Renal pelvis (tissue), 4 donors: ENCODE data around the gene RIMBP2. TPM values are rescaled to one million over a fixed set of nuclear protein-coding genes. Genes with fewer than 3 reads are reported as not detected.

Experiments
- DNase-seq: peaks from one replicate; pipeline ENCODE4 v3.0.0-alpha.2; 2013
- polyA plus RNA-seq, 3 donors: library from polyadenylated mRNA; unstranded; fragments of 120-200 nt; gene quantifications; one replicate each; pipeline ENCODE4 v1.2.1, GENCODE V29; 2013; ENCODE audit not compliant: insufficient read length in 3 of 3

Gene RIMBP2
- polyA plus RNA-seq, 3 donors, result 16.2 to 24.9 (median 23.9) TPM

DNA sequence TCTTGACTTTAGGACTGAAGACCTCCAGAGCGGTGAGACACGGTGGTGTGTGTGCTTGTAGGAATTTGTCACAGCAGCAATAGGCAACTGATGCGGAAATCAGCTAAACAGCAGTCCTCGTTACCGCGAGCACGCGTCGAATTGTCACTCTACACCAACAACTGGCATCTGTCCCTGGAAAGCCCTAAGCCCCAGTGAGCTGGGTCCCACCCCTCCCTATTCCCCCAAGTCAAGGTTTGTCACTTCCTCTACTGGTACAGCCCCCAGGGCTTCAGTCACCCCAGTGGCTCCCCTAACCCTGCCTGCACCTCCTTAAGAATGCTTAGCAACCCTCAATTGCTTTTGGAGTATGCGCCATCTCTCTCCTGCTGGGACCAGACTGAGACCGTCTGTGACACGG, 204.8 kb downstream of the RIMBP2 start:
- no peak for DNase-seq

DNA sequence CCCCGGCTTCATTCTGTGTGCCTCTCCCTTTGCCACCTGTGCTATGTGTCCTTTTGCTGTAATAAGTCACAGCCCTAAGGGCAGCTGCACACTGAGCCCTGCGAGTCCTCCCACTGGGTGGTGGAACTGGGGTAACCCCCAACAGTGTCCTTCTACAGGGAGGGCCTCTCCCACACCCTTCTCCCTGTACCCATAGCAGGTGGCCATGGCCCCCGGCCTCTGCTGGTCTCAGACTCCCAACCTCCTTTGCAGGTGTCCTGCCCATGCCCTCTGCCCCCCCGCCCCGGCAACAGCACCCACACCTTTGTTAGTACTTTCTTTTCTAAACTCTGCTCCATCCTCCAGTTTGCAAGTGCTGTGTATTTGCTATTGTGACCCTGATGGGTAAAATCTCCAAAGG, 206.6 kb downstream of the RIMBP2 start:
- no peak for DNase-seq

DNA sequence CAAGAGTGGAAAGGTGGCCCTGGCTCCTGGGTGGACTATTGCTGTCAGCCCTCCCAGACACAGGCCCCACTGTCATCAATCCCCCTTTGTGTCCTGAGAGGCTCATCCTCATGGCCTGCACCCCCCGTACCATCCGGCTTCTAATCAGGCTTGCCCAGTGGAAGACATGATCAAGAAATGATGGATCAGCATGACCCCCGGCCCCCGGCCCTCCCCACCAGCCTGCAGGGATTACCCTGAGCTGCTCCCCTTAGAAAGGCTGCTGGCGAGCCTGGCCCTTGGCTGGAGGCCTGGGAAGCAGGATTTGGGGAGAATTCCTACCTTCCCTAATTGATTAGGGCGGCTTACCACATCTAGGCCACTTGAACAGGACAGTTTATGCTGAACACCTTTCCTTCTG, 207.3 kb downstream of the RIMBP2 start:
- DNase-seq, result no peak

- DNase-seq, result no peak
These were observed 207.8 kb downstream of the RIMBP2 start for GRCh38 chr12:130508318-130508717.

- no peak for DNase-seq
These were observed 209.3 kb downstream of the RIMBP2 start for GRCh38 chr12:130506844-130507243.

GRCh38 chr12:130504840-130505175, 211.3 kb downstream of the RIMBP2 start:
- no peak for DNase-seq

DNA sequence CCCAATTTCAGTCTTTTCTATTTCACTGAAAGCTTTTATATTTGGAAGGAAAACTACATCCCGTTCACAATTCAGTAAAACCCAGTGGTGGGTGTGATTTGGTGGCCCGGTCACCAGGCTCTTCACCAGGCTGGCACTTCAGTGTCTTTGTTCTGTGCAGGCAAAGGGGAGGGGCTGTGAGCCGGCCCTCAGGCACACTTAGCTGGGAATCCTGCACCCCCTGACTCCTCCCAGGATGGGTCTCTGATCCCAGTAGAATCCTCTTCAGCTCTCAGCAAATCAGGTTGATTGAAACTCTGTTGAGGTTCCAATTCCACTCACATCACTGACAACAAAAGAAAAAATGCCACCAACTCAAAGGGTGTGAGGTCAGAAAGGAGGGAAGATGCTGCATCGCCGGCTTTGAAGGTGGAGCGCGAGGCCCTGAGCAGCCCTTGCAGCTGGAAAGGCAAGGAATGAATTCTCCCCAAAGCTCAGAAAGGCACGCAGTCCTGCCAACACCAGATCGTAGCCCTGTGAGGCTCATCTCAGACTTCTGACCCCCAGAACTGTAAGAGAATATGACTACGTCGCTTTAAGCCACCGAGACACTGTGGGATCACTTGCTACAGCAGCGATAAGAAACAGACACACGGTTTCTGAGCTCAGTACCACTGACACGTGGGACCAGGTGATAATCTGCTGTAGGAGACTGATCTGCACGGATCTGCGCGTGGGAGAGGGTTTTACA, 211.8 kb downstream of the RIMBP2 start:
- no peak for DNase-seq

- DNase-seq, result no peak
These were observed 214.3 kb downstream of the RIMBP2 start for GRCh38 chr12:130501821-130502220.

DNA sequence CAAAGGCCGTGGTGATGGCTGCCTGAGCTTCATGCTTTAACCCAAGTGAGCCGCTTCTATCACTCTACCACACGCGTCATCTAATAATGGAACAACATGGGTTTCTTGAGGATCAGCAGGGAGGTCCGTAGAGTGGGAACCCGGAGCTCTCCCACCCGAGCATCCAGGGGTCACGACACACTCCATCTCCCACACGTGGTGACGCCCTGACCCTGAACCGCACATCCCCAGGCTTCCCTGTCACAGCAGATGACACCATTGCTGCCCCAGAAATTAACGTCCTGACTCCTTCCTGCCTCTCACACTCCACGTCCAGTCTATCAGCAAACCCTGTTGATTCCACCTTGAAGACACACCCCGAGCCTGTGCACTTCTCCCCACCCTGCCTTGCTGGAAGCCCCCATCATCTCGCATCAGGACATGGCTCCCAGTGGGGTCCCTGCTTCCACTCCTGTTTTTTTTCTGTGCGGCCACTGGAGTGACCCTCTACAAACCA, 215.2 kb downstream of the RIMBP2 start:
- no peak for DNase-seq

DNA sequence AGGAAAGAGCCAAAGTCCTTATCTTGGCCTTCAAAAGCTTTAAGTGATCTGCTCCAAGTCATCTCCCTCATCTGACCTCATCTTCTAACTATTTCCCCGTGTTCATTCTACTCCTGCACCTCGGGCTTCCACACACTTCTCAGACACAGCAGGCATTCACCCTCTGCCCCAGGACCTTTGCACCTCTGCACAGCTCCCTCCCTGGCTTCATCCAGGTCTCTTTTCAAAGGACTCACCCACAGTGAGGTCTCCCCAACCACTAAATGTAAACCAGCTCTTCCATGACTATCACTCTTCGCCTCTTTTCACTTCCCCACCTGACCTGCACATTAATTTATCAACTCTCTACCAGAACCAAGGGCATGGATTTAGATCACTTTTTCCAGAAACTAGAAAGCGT, 216.6 kb downstream of the RIMBP2 start:
- no peak for DNase-seq

- no peak for DNase-seq
These were observed 217.3 kb downstream of the RIMBP2 start for GRCh38 chr12:130498589-130499385.

- DNase-seq, result no peak
These were observed 218.1 kb downstream of the RIMBP2 start for GRCh38 chr12:130497991-130498390.

- no peak for DNase-seq
These were observed 218.8 kb downstream of the RIMBP2 start for GRCh38 chr12:130497321-130497720.

DNA sequence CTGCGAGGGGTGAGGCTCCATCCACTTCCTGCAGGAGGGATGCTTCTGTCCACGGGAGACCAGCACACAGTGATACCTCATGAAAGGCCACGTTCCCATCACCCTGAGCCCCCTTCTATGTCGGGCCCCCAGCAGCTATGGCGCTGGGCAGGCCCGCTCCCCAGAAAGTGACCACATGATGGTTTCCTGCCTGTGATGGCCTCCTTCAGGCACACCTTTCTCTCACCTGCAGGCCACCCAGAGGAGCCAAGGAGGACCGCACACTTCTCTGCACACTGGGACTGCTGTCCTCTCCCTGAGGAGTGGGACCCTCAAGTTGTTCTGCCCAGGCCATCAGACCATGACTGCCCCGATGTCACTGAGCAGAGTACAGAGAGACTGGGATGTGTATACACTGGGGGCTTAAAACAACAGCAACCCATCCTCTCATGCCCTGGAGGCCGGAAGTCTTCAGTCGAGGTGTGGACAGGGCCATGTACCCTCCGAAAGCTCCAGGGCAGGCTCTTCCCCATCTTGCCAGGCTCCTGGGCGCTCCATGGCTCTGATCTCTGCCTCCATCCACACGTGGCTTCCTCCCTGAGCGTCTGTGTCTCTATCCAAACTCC, 219.5 kb downstream of the RIMBP2 start:
- no peak for DNase-seq

DNA sequence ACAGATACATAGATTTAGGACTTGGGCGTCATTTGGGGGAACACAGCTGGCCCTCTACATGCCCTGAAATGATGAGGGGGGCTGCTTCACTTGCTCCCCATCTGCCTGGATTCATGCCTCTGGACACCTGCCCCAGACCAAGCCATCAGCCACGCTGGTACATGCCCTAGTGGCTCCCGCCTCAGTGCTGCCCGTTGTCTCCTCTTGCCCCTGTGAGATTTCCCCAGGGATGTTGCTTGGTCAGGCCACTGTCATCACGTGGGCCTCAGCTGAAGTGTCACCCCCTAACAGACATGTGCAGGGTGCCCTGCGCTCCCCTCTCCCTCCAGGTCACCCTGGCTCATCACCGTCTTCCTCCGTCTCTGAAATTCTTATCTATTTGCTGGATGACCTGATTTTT, 220.9 kb downstream of the RIMBP2 start:
- DNase-seq, result no peak

GRCh38 chr12:130494736-130495135, 221.4 kb downstream of the RIMBP2 start:
- no peak for DNase-seq

- no peak for DNase-seq
These were observed 222.1 kb downstream of the RIMBP2 start for GRCh38 chr12:130493951-130494350.

DNA sequence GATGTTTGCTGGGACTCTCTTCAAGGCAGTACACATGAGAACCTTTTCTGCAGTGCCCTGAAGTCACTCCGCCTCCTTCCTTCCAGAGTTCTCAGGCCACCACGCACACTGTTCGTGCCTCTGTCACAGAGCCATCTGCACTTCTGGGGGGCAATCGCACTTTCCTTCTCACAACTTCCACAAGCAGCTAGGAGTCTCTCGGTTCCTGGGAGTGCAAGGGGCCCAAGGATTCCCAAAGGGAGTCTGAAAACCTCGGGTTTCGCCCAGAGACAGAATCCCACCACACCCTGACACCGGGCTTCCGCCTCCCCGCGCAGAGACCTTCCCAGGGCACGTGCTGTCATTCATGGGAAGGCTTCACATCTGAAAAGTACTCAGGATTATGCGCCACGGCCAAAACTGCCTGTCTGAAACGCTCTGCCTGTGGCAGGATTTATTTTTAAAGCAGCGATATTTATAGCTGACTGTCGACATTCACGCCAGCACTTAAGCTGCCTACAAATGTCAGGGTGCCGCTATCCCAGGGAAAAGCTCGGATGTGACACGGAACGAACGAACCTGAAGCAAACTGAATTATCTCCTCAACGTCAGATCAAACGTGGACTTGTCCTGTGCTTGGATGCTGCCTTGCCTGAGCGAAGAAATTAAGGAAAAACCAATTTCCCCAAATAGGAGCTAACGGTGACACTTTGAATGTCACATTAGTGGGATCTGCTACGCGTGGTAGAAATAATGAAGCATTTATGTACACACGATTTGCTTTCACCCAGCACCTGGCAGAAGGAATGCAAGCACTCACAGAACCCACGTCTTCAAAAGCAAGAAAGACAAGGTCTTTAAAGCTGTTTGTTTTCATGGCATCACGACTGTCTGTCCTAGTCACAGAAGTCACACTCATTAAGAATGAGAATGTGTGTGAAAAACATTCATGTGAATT, 224.4 kb downstream of the RIMBP2 start:
- DNase-seq, result no peak

- DNase-seq, result no peak
These were observed 225.4 kb downstream of the RIMBP2 start for GRCh38 chr12:130490674-130491073.

DNA sequence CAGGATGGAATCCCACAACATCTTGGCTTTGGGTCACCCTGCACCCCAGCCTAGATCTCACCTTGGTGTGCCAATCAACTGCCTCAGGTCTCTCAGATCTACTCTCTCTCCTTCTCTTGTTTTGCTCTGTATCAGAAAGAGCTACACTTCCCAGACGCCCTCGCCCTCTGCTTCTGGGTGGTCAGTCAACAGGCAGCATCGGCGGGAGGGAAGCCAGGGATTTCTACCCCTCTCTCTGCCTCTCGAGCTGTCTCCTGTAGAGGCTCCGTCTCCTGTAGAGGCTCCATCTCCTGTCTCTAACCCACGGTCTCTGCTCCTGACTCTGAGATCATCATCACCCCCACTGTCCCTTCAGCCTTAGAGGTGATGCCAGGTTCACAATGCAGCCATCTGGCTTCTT, 226.8 kb downstream of the RIMBP2 start:
- DNase-seq, result no peak

DNA sequence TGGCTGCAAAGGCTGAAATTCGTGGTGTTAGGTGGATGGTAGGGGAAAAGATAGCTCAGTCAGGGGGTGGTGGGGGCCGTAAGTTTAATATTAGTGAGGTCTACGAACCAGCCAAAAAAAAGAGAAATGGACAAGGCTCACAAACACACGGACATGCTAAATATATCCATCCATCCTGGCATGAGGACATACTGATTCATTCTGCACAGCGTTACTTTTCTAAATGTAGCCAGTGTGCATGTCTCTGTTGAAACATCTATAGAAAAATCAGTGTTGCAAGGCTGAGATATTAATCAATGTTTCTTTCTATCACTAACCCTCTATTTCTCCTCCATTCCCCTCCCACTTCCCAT, 227.8 kb downstream of the RIMBP2 start:
- no peak for DNase-seq
